GM12878 (cell line): Measurements from ENCODE around the gene OR5AU1. TPM values are rescaled to one million over a fixed set of nuclear protein-coding genes. Genes with fewer than 3 reads are reported as not detected.

Experiments used
- ATAC-seq: fragments of 200-7000 bp; cut with Tn5 transposase; 3 replicates; pipeline ENCODE4 v1.9.1; 2020; ENCODE audit warnings: mild to moderate bottlenecking, moderate library complexity
- BruUV-seq: library from RNA; stranded (reverse); fragments of 400-500 nt; replicated peaks from 2 replicates; lab custom pipeline; 2021; lab: Mats Ljungman, UMichigan
- CTCF ChIA-PET: fragments of 300-600 bp; sonication (Branson Sonifier 250); formaldehyde crosslinking; extraction: SDS; loops from one replicate; lab custom pipeline; 2021; ENCODE audit warnings: inconsistent platforms; lab: Yijun Ruan, JAX
- POLR2A ChIA-PET: fragments of 350-600 bp; formaldehyde crosslinking; extraction: SDS; loops from one replicate; lab custom pipeline; 2021; ENCODE audit warnings: inconsistent platforms; lab: Charles Lee
- RAD21 ChIA-PET: fragments of 300-600 bp; sonication (Branson Sonifier 250); formaldehyde crosslinking; loops from one replicate; lab custom pipeline; 2023; ENCODE audit warnings: antibody characterized with exemption; ENCODE audit not compliant: unreplicated experiment; lab: Charles Lee
- SMC1A ChIA-PET: fragments of 300-600 bp; sonication (Branson Sonifier 250); formaldehyde crosslinking; loops from one replicate; lab custom pipeline; 2023; ENCODE audit not compliant: unreplicated experiment, uncharacterized antibody; lab: Charles Lee
- DNase-seq: peaks from one replicate; pipeline ENCODE4 v3.0.0-alpha.2; 2011; ENCODE audit warnings: low read depth, low spot score
- FAIRE-seq: peaks from 3 replicates; lab custom pipeline; 2011; peaks lifted over from hg19 to GRCh38; lab: Jason Lieb, UNC
- H2AFZ ChIP-seq: 2 replicates; pipeline ENCODE4 v1.6.0; 2011; ENCODE audit warnings: low read depth, low read length, control low read depth; ENCODE audit not compliant: control insufficient read depth
- H3K27ac ChIP-seq: 2 replicates; pipeline ENCODE4 v1.5.1; 2011; ENCODE audit warnings: control low read depth; ENCODE audit not compliant: control insufficient read depth, insufficient read depth
- H3K27me3 ChIP-seq, 2 experiments: replicated peaks in 1 of 2; 2 replicates each; pipeline versions ENCODE4 v1.6.0 to v1.6.1; 2011; ENCODE audit warnings: low read length in 1 of 2; ENCODE audit not compliant: control insufficient read depth in 2 of 2, insufficient read depth in 2 of 2
- H3K36me3 ChIP-seq, 2 experiments: 2 replicates each; pipeline ENCODE4 v1.5.1; 2011; ENCODE audit warnings: low read length in 1 of 2; ENCODE audit not compliant: control insufficient read depth in 2 of 2, insufficient read depth in 2 of 2
- H3K4me1 ChIP-seq: 2 replicates; pipeline ENCODE4 v1.6.1; 2011; ENCODE audit warnings: mild to moderate bottlenecking, low read length, moderate library complexity, mixed read lengths; ENCODE audit not compliant: control insufficient read depth, insufficient read depth
- H3K4me2 ChIP-seq: 2 replicates; pipeline ENCODE4 v1.6.0; 2011; ENCODE audit warnings: control low read depth; ENCODE audit not compliant: control insufficient read depth, insufficient read depth
- H3K4me3 ChIP-seq: fragments of 200-600 bp; sonication (generic); 2 replicates; pipeline ENCODE4 v1.5.1; 2016
- H3K79me2 ChIP-seq: 2 replicates; pipeline ENCODE4 v1.6.0; 2011; ENCODE audit warnings: low read length; ENCODE audit not compliant: control insufficient read depth, insufficient read depth
- H3K9ac ChIP-seq: 2 replicates; pipeline ENCODE4 v1.8.0; 2011; ENCODE audit warnings: low read length, control low read depth, mixed read lengths; ENCODE audit not compliant: control insufficient read depth, insufficient read depth
- H3K9me3 ChIP-seq: replicated peaks from 3 replicates; pipeline ENCODE4 v1.5.1; 2011; ENCODE audit warnings: mild to moderate bottlenecking, low read length; ENCODE audit not compliant: control insufficient read depth, insufficient read depth
- H4K20me1 ChIP-seq: 2 replicates; pipeline ENCODE4 v1.6.0; 2011; ENCODE audit not compliant: control insufficient read depth, insufficient read depth
- ETV6 ChIP-seq, 2 experiments: fragments of 450-650 bp in 1 of 2; IDR thresholded peaks in 1 of 2; conservative IDR thresholded peaks in 1 of 2; 2 replicates each; pipeline ENCODE4 v1.6.1; 2014; ENCODE audit warnings: antibody characterized with exemption in 1 of 2, borderline replicate concordance in 1 of 2, low read depth in 1 of 2, mild to moderate bottlenecking in 1 of 2, moderate library complexity in 1 of 2
- FOS ChIP-seq: IDR thresholded peaks from 3 replicates; pipeline ENCODE4 v1.6.1; 2011; ENCODE audit warnings: borderline replicate concordance; ENCODE audit not compliant: insufficient read length; ENCODE audit errors: extremely low read depth
- FOXM1 ChIP-seq: IDR thresholded peaks from 2 replicates; pipeline ENCODE4 v1.6.1; 2012; ENCODE audit warnings: low read depth, mild to moderate bottlenecking, inconsistent platforms, low read length, moderate library complexity
- GABPA ChIP-seq: IDR thresholded peaks from 2 replicates; pipeline ENCODE4 v1.6.1; 2014; ENCODE audit warnings: antibody characterized with exemption, low read depth, mild to moderate bottlenecking, inconsistent platforms
- HDAC2 ChIP-seq: fragments of 200-600 bp; sonication (generic); IDR thresholded peaks from 2 replicates; pipeline ENCODE4 v1.6.1; 2017
- HDAC6 ChIP-seq: fragments of 200-600 bp; sonication (generic); IDR thresholded peaks from one replicate; pipeline ENCODE4 v1.8.0; 2017; ENCODE audit warnings: antibody characterized with exemption; ENCODE audit not compliant: unreplicated experiment
- PML ChIP-seq: IDR thresholded peaks from 2 replicates; pipeline ENCODE4 v1.6.1; 2012; ENCODE audit warnings: low read length, inconsistent platforms
- POLR2A ChIP-seq: IDR thresholded peaks from 2 replicates; pipeline ENCODE4 v1.6.1; 2011; ENCODE audit warnings: low read depth, mild to moderate bottlenecking, low read length
- SMAD5 ChIP-seq: IDR thresholded peaks from 2 replicates; pipeline ENCODE4 v1.6.1; 2016; ENCODE audit warnings: antibody characterized with exemption, low read depth
- WRNIP1 ChIP-seq: IDR thresholded peaks from 2 replicates; pipeline ENCODE4 v1.6.1; 2011; ENCODE audit warnings: low read depth, low read length, improper control_type of control experiment, borderline replicate concordance
- ZNF24 ChIP-seq: fragments of 450-650 bp; IDR thresholded peaks from 2 replicates; pipeline ENCODE4 v1.6.1; 2017; ENCODE audit warnings: antibody characterized with exemption, mild to moderate bottlenecking
- ZNF274 ChIP-seq: IDR thresholded peaks from one replicate; pipeline ENCODE4 v1.8.0; 2011; ENCODE audit not compliant: insufficient read length, insufficient read depth
- WGBS: methylation state at CpG from one replicate; pipeline ENCODE4 v1.1.6; 2016; ENCODE audit warnings: low lambda C conversion rate; ENCODE audit not compliant: insufficient replicate concordance, insufficient coverage; ENCODE audit errors: missing lambda C conversion rate; 5-methylcytosine and 5-hydroxymethylcytosine counted together
- in situ Hi-C: fragments of 300-500 bp; cut with MboI; formaldehyde crosslinking; loops from 9 replicates; pipeline ENCODE4 v1.14.3; 2018; ENCODE audit warnings: mixed read lengths
- intact Hi-C: fragments of 100-400 bp; cut with micrococcal nuclease; formaldehyde crosslinking; loops from one replicate; pipeline ENCODE4 v1.14.2; 2022; ENCODE audit not compliant: unreplicated experiment
- polyA plus RNA-seq, 11 experiments: library from polyadenylated mRNA; depleted of rRNA in 4 of 11; unstranded in 6 of 11; stranded (reverse) in 5 of 11; fragments of >200 nt; fragmentation: Nextera tagmentation in 4 of 11; fragmentation: Illumina TruSeq in 1 of 11; extraction: Ambion mirVana in 4 of 11; extraction: Trizol in 1 of 11; gene quantifications; 1 replicate in 1 of 11; 2 replicates in 10 of 11; pipeline versions ENCODE4 v1.2.1 to v1.2.3, GENCODE V29; 2011 to 2016; ENCODE audit warnings: inconsistent platforms in 2 of 11, missing spikeins in 2 of 11, low read depth in 1 of 11
- total RNA-seq, 4 experiments: library from RNA; depleted of rRNA in 3 of 4; stranded (reverse); fragments of >200 nt in 3 of 4; fragmentation: Illumina TruSeq in 1 of 4; extraction: Trizol in 1 of 4; gene quantifications; 2 replicates each; pipeline versions ENCODE4 v1.2.1 to v1.2.3, GENCODE V29; 2013 to 2021
- TF ChIP-seq, protein P1 (sequence below): fragments of 150-350 bp; IDR thresholded peaks from 2 replicates; pipeline ENCODE4 v1.6.1; 2016; ENCODE audit warnings: low read depth, low read length
- TF ChIP-seq, protein P2 (sequence below): fragments of 450-650 bp; IDR thresholded peaks from 2 replicates; pipeline ENCODE4 v1.6.1; 2014; ENCODE audit warnings: mild to moderate bottlenecking
- TF ChIP-seq, protein P3 (sequence below): IDR thresholded peaks from 2 replicates; pipeline ENCODE4 v1.6.1; 2011; ENCODE audit warnings: borderline replicate concordance, low read depth, mild to moderate bottlenecking, moderate library complexity, low read length; ENCODE audit not compliant: insufficient read depth, poor library complexity, severe bottlenecking
- TF ChIP-seq, protein P4 (sequence below): IDR thresholded peaks from 2 replicates; pipeline ENCODE4 v1.6.1; 2012; ENCODE audit warnings: low read length, inconsistent platforms

The OR5AU1 gene
- total and polyA plus RNA-seq, 10 of the 15 experiments (the other 5 are each of a cell fraction or from before 2014, with no cell fraction given), result not detected

DNA sequence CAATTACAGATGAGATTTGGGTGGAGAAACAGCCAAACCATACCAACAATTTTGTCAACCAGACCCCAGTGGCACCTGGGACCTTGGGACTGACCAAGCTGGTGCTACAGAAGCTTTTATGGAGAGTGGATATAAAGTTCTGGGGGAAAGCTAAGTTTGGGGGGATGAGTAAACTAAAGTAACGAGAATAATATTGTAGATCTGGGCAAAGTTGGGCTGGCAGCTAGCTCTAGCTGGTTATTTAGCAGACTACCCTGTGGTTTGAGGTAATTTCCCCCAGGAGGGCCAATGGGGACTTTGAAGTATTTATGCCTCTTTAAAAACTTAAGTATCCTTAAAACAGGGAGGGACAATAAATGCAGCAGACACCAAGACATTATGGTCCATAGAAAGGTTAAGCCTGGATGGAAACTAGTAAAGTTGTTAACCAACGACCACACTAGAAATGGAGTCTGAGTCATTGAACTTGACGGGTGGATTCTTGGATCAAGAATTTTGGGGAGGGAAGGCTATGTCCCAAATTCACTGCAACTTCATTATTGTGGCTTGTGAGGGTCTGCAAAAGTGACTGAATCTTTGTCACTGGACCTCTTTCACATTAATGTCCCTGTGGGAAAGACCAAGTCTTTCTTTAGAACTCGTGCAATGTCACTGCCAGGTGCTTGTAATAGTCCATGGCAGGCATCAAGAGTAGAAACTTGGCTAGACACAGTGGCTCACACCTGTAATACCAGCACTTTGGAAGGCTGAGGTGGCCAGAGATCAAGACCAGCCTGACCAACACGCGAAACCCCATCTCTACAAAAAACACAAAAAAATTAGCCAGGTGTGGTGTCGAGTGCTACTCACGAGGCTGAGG lies 48.5 kb upstream of the OR5AU1 start:
- no peaks in the 10 kb centered on the region for H3K9me3 ChIP-seq
- H3K9ac ChIP-seq, result no peak overlapping the region
- no peak overlapping the region for H3K4me3 ChIP-seq
- ChIA-PET POLR2A (interaction anchor here (0.6 kb wide), 3 partner anchors 51 to 179 kb away, joined by 3 to 4 read pairs (median 4); partner anchors contain the start of gene TMEM253), SMC1A (interaction anchor here (1.9 kb wide), 1 partner anchor 11 kb away, joined by 5 read pairs; no protein-coding TSS in a partner anchor), RAD21 (interaction anchor here (1.5 kb wide), 1 partner anchor 189 kb away, joined by 4 read pairs; no protein-coding TSS in a partner anchor), CTCF (interaction anchor here (1.2 to 1.6 kb wide), 3 partner anchors 10 to 190 kb away, joined by 3 read pairs; no protein-coding TSS in a partner anchor)
- no peak overlapping the region for H3K27ac ChIP-seq
- in situ Hi-C loops, result no loop called here
- DNase-seq, result no peak
- ATAC-seq, result no peak
- no TSS peak for BruUV-seq
- no peaks in the 10 kb centered on the region for H3K79me2 ChIP-seq
- WGBS, result 73% methylated on average over 8 of the region's 8 CpGs
- intact Hi-C loops, result no loop called here
- no peaks in the 10 kb centered on the region for H3K27me3 ChIP-seq
- FAIRE-seq, result no peak
- peaks cover 1 to 26% of the 10 kb centered on the region in 2 experiments for H3K36me3 ChIP-seq
- no peak overlapping the region for H3K4me2 ChIP-seq
- no peaks in the 10 kb centered on the region for H3K4me1 ChIP-seq
- H2AFZ ChIP-seq, result no peak overlapping the region
- no peaks in the 10 kb centered on the region for H4K20me1 ChIP-seq
- TF ChIP-seq, protein P1, sequence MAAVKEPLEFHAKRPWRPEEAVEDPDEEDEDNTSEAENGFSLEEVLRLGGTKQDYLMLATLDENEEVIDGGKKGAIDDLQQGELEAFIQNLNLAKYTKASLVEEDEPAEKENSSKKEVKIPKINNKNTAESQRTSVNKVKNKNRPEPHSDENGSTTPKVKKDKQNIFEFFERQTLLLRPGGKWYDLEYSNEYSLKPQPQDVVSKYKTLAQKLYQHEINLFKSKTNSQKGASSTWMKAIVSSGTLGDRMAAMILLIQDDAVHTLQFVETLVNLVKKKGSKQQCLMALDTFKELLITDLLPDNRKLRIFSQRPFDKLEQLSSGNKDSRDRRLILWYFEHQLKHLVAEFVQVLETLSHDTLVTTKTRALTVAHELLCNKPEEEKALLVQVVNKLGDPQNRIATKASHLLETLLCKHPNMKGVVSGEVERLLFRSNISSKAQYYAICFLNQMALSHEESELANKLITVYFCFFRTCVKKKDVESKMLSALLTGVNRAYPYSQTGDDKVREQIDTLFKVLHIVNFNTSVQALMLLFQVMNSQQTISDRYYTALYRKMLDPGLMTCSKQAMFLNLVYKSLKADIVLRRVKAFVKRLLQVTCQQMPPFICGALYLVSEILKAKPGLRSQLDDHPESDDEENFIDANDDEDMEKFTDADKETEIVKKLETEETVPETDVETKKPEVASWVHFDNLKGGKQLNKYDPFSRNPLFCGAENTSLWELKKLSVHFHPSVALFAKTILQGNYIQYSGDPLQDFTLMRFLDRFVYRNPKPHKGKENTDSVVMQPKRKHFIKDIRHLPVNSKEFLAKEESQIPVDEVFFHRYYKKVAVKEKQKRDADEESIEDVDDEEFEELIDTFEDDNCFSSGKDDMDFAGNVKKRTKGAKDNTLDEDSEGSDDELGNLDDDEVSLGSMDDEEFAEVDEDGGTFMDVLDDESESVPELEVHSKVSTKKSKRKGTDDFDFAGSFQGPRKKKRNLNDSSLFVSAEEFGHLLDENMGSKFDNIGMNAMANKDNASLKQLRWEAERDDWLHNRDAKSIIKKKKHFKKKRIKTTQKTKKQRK, result no peak
- TF ChIP-seq ZNF274 (no peak), WRNIP1 (no peak), POLR2A (peak; percentile 43; the same call in 1 of the 2 replicates), HDAC2 (no peak), FOXM1 (0 out of 2 replicates have a peak, but pooled peaks have one; percentile 17), HDAC6 (no peak), PML (peak; percentile 31; the same call in 1 of the 2 replicates), SMAD5 (peak; percentile 18; the same call in 1 of the 2 replicates), ZNF24 (no peak), GABPA (no peak), FOS (no peak), ETV6 (conservative IDR thresholded peaks at IDR 0.05 in 1 of 2, IDR thresholded peaks at IDR 0.05 in 1 of 2; ENCODE audit: borderline replicate concordance in 1 of 2, low read depth in 1 of 2) (no peak)
- TF ChIP-seq, protein P2, sequence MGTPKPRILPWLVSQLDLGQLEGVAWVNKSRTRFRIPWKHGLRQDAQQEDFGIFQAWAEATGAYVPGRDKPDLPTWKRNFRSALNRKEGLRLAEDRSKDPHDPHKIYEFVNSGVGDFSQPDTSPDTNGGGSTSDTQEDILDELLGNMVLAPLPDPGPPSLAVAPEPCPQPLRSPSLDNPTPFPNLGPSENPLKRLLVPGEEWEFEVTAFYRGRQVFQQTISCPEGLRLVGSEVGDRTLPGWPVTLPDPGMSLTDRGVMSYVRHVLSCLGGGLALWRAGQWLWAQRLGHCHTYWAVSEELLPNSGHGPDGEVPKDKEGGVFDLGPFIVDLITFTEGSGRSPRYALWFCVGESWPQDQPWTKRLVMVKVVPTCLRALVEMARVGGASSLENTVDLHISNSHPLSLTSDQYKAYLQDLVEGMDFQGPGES, result no peak
- TF ChIP-seq, protein P3, sequence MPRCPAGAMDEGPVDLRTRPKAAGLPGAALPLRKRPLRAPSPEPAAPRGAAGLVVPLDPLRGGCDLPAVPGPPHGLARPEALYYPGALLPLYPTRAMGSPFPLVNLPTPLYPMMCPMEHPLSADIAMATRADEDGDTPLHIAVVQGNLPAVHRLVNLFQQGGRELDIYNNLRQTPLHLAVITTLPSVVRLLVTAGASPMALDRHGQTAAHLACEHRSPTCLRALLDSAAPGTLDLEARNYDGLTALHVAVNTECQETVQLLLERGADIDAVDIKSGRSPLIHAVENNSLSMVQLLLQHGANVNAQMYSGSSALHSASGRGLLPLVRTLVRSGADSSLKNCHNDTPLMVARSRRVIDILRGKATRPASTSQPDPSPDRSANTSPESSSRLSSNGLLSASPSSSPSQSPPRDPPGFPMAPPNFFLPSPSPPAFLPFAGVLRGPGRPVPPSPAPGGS, result peak; percentile 60
- TF ChIP-seq, protein P4, sequence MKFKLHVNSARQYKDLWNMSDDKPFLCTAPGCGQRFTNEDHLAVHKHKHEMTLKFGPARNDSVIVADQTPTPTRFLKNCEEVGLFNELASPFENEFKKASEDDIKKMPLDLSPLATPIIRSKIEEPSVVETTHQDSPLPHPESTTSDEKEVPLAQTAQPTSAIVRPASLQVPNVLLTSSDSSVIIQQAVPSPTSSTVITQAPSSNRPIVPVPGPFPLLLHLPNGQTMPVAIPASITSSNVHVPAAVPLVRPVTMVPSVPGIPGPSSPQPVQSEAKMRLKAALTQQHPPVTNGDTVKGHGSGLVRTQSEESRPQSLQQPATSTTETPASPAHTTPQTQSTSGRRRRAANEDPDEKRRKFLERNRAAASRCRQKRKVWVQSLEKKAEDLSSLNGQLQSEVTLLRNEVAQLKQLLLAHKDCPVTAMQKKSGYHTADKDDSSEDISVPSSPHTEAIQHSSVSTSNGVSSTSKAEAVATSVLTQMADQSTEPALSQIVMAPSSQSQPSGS, result 0 out of 2 replicates have a peak, but pooled peaks have one; percentile 16
